ENCODE results near the gene TMC2.
"Not testable (repeated sequence)": the region's sequence is repeated elsewhere in the genome, so short reads cannot be mapped to it uniquely, and the experiment has no call there.

Gene TMC2

DNA sequence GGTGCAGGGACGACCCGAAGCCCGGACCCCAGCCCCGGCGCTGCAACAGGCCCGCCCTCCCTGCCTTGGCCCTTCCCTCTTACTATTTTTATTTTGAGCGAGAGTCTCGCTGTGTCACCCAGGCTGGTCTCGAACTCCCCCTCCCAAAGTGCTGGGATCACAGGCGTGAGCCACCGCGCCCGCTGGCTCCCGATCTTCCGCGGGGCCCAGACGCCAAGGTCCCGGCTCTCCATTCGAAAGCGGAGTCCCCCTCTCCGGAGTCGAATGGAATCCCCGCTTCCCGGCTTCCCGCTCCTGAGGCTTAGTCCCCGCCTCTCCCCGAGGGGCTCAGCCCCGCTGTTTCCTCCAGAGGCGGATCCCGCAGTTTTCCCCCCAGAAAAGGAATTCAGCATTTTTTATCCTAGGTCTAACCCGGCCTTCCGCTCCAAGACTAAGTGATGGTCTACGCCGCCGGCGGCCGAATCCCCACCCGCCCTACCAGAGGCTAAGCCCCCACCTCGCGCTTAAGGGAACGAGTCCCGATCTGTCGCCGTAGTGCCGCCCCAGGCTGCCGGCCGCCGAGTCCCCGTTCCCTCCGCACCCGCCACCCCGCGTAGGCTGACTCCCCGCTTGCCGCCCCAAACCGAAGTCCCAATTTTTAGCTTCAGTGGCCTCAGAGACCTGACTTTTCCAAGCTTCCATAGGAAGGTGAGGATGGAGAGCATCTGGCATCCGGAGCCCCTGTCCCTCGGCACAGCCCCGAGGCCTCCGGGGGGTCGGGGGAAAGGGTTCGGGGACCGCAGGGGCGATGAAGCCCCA, 11.5 kb upstream of the TMC2 start:
- DNase-seq = peak; percentile 84

DNA sequence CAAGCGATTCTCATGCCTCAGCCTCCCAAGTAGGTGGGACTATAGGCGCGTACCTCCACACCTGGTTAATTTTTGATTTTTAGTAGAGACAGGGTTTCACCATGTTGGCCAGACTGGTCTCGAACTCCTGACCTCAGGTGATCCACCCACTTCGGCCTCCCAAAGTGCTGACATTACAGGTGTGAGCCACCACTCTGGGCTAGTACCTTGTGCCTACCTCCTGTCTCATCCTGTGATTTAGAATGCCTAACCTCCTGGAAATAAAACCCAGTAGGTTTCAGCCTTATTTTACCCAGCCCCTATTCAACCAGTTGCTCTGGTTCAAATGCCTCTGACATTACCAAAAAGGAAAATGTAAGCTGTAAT, 10.2 kb upstream of the TMC2 start:
- DNase-seq = not testable (repeated sequence)

DNA sequence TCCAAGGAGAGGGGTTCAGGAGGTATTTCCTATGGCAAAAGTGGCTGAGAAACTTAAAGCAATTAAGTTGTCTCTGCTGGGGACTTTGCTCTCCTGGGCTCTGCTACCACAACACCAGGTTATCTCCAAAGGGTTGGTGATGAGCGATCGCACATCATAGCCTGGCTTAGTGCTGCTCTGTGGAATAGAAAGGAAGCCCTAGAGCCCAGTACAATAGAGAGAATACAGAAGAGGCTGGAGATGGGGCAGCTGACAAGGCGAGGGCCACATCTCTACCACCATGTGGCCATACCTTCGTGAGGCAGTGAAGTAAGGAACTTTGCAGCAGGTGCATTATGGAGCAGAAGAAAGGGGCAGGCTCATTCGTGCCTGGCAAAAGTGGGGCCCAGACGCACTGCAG, 8.6 kb upstream of the TMC2 start:
- no peak for DNase-seq

DNA sequence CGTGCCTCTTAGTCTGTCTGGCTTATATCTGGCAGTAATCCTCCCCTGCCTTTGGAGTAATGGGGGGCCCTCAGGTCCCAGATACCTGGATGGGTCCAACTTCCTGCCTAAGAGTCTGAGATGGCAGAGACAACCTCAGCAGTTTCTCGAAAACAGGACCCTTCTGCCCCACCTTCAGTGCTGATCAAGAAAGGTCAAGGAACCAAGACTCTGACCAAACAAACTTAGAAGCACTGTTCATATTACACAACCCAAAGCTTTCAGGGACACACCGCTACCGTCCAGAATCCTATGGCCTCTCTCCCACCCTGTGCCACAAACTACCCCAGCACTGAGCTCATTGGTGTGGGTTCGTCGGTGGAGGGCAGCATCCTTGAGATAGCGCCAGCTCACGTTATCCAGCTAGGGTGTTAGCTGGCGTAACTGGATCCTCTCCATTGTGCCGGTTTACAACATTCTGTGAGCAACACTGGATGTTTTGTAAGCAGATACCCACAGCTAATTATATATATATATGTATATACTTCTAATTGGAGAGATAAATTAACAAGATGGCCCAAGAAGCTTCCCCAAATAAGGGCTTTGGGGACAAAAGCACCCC, 7.6 kb upstream of the TMC2 start:
- no peak for DNase-seq

DNA sequence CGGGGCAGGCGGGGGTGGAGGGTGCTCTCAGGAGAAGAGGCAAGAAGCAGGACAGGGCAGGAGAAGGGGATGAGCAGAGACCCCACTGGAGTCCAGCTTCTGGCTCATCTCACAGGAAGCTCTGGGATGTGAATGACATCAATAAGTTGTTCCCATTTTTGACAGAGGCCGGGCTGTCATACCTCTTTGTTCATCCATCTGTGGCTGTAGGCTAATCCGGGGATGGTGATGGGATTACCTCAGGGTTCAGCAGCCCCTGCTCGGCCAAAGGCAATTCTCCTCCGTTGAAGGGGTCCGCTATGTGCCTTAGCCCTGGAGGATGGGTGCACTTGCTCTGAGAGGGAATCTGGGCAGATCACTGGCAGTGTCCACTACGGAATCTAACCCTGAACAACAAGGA, 3.3 kb upstream of the TMC2 start:
- DNase-seq = no peak

DNA sequence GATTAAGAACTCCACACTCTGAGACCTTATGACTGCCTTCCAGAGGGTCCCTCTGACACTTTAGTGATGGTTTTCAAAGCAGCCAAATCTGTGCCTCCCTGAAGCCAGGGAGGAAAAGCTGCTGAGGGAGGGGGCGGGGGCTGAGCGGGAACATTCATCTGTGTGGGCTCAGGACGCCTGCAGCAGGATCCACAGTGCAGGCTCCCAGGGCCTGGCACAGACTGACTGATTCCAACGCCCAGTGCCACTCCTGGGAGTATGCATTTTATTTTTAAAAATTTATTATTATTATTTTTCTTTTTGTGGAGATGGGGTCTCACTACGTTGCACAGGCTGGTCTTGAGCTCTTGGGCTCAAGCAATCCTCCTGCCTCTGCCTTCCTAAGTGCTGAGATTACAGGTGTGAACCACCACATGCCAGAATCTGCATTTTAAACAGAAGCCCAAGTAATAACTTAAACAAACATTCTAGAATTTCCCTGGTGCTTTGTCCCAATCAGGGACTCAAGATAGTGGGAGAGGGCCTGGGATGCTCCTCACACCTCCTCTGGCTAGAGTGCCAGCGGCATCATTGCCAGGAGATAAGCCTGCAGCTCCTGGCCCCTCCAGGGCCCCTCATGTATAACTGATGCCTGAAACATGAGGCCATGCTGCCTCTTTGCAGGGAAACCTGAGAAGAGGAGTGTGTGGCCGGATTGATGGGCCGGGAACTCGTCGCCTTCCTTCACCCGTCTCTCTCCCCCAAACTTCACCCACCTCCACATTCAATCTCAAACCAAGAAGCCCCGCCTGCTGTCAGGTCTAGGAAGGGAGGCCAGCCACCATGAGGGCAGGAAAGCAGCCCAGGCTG, 438 bp upstream of the TMC2 start:
- DNase-seq = no peak

DNA sequence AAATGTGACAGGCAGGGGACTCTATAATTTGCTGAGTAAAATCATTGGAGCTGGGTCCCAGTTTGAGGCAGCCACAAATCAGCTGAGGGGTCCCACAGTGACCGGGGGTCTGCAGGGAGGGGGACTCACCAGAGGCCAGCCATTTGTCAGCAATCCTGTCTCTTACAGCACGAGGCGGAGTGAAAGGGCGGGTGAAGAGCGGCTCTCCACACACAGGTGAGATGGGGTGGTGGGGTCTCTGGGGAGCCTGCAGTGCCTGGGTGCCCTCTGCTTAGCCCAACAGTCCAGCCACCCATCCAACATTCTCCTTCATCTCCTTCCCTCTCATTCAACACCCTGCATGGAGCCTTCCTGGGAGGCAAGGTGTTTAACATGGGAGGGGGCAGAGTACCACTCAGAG, 728 bp downstream of the TMC2 start:
- no peak for DNase-seq

DNA sequence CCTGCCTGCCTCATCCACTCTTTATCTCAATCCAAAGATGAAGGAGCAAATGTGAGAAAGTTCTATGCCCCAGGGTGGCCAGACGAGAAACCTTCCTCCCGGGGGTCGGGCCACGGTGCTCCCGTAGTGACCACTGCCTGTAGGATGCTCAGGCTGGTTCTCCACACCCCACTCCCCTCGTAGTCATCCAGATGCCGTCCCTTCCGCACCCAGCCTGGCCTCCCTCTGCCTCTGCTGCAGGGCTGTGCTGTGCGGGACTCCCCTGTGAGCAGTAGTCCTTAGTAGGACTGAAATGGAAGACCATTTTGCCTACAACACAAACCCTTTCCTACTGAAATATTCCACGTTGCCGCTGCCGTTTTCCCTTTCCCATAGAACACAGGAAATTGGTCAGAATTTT, 2.0 kb downstream of the TMC2 start:
- DNase-seq = no peak

DNA sequence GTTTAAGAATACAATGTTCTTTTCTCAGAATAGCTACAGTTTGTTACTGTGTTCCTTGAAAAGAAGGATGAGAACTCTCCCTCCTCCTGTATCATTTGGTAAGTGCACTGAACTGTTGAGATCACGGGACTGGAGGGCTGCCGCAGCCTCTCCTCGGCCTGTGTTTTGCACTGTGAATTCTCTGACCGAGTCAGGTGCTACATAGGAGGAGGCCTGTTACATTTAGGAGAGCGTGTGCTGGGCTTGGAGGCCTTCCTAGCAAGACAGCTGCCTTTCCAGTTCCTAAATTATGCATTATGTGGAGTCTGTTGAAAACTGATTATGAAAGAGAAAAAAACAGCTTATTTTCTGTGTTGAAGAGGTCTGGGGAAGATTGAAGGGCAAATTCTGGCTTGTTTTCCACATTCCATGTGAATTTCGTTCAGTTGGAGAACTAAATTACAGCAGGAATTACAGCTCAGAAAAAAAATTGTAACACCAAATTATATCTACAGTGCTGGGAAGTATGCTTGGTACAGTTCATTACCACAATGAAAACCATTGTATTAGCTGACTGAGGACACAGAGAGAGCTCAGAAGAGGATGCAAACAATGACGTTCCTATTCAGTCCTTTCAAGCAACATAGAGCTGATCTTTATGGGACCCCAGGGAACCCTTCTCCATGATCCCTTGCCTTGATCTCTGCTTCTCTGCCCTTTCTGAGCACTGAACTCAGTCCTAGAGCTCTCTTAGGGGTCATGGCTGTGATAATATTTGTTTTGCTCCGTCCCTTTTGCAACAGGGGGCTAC, 2.8 kb downstream of the TMC2 start:
- DNase-seq = no peak

DNA sequence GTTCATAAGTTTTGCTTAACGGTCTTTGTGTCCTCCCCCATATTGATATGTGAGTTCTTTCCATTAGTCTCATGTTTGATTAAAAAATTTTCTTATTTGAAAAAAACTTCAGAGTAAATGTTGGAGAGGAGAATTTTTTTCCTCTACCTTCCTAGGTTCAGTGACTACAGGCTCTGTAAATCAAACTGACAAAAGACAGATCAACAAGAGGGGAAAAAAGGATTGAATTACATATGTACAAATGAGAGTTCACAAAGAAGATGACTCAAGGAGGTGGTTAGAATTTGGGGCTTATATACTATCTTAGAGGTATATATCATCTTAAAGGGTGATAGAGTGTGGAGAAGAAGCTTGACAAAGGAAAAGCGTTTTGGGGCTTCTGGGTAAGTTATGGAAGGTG, 5.6 kb downstream of the TMC2 start:
- no peak for DNase-seq

DNA sequence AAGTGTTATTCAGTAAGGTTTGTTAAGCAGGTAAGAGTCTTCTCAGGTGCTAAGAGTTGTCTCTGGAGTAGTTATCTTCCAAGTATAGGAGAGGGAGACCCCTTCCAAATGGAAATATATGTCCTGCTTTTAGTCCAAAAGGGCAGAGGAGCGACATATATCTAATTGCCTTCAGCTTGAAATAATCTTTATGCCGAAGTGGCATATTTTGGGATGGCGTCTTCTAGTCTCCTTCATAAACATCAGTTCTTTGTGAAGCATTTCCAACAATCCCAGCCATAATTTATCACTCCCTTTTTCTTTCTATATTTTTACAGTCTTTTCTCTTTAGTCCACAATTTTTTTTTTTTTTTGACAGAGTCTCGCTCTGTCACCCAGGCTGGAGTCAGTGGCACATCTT, 6.0 kb downstream of the TMC2 start:
- no peak for DNase-seq

DNA sequence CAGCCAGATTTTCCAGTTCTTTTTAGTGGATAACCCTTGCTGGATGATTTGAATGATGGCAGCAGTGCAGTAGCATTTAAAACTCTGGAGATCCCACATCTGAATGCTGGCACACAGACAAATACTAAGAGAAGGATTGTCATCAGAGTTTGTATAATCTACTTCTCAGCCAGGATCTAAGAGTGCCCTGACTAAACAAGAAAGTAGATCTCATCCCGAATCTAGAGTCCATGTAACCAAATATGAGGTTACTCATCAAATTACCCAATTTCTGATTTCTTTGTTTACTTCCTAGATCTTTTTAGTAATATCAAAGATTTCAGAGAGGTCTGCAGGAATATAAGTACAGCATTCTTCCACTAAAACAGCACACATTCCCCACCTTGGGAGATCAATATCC, 7.8 kb downstream of the TMC2 start:
- no peak for DNase-seq

DNA sequence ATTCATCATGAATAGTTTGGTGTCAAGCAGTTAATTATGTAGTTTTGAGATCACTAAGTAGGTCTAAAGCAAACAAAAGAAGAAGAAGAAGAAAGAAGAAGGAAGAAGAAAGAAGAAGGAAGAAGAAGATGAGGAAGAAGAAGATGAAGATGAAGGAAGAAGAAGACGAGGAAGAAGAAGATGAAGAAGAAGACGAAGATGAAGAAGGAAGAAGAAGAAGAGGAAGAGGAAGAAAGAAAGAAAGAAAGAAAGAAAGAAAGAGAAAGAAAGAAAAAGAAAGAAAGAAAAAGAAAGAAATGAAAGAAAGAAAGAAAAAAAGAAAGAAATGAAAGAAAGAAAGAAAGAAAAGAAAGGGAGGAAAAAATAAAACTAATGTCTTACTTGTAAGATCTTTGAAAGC, 9.2 kb downstream of the TMC2 start:
- DNase-seq = no peak

DNA sequence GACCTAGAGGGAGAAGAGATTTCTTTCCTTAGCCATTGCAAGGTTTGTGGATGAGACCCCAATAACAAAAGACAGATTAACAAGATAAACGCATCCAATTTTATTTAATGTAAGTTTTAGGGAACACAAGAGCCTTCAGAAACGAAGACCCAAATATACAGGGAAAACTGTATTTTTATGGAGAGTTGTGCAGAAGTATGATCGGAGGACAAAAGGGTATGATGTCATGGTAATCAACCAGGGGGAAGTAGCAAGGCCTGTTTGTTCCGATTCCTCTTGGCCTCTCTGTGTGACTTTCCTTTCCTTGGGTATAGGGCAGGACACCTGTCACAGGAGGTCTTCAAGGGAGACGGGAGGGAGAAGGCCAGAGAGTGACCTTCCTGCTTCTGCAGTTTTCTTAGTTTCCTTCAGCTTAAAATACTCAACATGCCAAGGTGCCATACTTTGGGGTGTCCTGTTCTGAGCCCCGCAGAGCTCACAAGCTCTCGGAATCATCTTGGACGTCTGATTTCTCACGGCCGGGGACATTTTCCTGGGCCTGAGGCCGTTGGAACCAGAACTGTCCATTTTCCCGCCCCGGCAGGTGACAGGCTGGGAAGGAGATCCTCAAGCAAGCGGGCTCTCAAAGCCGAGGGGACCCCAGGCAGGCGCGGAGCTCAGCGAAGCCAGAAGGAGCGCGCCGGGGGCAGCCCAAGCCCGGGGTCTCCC, 21.7 kb downstream of the TMC2 start:
- DNase-seq = no peak

DNA sequence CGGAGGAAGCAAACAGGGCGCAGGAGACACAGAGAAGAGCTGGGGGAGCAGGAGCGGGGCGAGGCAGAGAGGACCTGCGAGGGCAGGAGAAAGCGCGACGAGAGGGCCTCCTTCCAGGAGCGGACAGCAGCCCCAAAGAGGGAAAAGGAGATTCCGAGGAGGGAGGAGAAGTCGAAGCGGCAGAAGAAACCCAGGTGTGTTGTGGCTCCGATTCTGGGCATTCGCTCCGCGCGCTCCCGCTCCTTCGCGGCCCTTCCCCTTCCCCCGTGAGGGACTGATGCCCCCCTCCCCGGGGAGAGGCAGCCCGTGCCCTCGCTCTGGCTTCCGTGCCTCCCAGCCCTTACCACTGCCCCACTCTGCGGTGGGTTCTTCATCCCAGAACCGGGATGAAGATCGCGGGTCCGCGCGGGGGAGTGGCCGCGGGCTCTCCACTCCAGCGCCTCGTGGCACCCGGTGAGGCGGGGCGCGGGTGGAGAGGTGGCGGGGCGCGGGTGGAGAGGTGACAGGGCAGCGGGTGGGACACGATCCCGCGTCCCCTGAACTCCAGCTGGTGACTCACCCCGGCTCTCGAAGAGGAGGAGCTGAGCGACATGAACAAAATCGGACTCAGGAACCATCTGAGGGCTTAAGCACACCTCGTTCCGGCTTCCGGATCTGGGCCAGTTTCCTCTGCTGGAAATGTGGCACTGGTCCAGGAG, 22.4 kb downstream of the TMC2 start:
- DNase-seq = peak; percentile 13

DNA sequence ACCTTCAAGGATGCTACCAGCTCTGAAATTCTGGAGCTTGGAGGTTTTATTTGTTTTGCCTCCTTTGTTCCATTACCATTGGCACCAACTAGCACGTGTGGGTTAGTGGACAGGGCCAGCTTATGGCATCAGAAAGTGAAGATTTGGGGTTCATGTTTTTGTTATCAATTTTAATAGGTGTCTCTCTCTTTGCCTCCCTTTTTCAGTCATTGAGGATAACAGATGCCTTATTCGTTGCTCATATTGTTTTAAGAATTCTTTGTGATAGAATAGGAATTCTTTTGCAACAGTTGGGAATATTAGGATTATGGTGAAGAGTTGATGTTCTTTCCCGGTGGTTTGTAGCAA, 22.9 kb downstream of the TMC2 start:
- no peak for DNase-seq

DNA sequence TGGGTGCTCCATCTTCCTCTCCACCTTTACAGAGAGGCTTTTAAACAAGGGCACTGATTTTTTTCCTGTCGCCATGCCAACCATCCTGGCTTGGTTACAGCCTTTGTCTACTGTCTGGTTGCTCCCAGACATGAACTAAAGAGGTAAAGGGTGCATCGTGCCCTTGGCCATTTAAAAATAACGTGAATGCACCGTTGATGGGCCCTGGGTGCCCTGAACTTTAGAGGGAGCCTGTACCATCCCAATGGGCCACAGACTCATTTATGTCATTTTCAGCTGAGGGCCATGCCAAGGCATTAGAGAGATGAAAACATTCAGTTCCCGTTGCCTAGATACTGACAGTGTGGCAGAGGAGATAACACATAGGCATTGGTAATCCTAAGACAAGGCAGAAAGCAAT, 23.3 kb downstream of the TMC2 start:
- no peak for DNase-seq

DNA sequence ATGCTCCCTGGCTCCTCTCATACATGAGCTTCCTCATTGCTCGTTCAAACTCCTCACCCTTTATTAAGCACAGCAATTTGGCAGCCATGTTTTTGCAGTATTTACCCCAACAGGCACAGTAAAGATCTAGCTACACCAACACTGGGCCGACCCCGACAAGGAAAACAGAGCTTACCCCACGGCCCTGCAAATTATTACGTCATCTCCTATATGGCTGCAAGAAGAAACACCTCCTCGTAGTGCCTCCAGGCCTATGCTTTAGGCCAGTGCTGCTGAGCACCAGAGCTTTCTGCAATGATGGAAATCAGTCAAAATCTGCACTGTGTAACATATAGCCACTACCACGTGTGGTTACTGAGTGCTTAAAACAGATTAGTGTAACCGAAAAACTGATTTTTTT, 26.7 kb downstream of the TMC2 start:
- no peak for DNase-seq

DNA sequence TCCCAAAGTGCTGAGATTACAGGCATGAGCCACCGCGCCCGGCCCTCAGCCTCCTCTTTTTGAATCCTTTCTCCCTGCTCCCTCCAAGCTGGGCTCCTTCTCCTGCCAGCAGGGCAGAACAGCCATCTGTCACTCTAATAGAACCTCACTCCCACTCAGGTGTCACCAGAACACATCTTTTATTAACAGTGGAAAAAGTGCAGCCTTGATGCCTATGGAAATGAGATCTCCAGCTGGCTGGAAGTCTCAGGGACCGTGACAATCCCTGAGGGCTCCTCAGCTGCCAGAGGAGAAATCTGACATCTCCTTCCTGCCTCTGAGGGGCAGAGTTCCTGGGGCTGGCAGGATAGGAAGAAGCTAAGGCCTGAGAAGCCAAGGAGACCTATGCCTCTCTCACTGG, 28.0 kb downstream of the TMC2 start:
- no peak for DNase-seq

DNA sequence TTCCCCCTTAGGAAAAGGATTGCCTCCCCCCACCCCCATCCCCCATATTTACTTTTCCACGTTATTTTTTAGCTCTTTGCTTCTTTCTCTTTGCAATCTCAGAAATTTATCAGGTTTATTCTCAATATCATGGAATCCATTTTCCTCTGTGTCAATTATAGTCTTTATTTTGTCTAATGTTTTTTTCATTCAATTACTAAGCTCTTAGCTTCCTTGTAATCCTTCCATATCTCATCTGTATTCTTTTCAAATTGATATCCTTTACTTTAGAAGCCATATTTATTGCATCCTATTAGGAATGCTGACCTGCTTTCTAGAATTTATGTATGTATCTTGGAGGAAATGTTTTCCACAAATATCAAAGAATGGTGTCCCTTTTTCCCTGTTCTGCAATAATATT, 39.3 kb downstream of the TMC2 start:
- no peak for DNase-seq

DNA sequence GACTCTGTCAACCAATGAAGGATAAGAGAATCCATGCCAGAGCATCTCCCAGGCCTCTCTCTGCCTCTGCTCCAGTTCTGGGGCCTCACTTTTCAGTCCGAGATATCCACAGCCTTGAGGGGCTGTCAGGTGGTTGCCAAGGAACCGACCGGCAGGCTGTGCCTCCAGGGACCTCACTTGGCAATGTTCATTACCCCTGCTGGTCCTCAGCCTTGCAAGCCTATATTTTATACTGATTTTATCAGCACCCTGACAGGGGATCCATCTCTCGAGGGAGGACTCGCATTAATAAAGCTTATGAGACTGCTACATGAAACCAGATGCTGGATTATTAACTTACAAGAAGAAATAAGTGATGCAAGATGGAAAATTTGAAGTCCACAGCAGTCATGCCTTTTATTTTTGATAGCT, 39.9 kb downstream of the TMC2 start:
- no peak for DNase-seq

All from fibroblast of skin of right biceps (primary cell).